CD4-positive, CD25-positive, alpha-beta regulatory T cell (primary cell): ENCODE results near the gene MED15. TPM values are rescaled to one million over a fixed set of nuclear protein-coding genes. Genes with fewer than 3 reads are reported as not detected.

Experiments used
- ATAC-seq, 2 donors: fragments of 150-1000 bp; cut with Tn5 transposase; one replicate each; pipeline ENCODE4 v1.10.0; 2021; ENCODE audit warnings: low read depth in 2 of 2, moderate number of reproducible peaks in 2 of 2, moderate library complexity in 1 of 2
- DNase-seq, 3 donors: peaks; one replicate each; pipeline versions ENCODE4 v3.0.0 to v3.0.0-alpha.2; 2012 to 2022; ENCODE audit warnings: mixed read lengths in 1 of 3
- H3K27ac ChIP-seq: one replicate; pipeline ENCODE4 v1.7.0; 2013; ENCODE audit warnings: mild to moderate bottlenecking, low read length; ENCODE audit not compliant: insufficient read depth, poor library complexity, severe bottlenecking
- H3K27me3 ChIP-seq: one replicate; pipeline ENCODE4 v1.7.0; 2013; ENCODE audit warnings: low read length; ENCODE audit not compliant: control insufficient read depth, insufficient read depth
- H3K36me3 ChIP-seq: one replicate; pipeline ENCODE4 v1.7.0; 2013; ENCODE audit warnings: mild to moderate bottlenecking, low read length, moderate library complexity; ENCODE audit not compliant: control insufficient read depth, insufficient read depth
- H3K4me1 ChIP-seq: 2 replicates; pipeline ENCODE4 v1.7.0; 2013; ENCODE audit warnings: mild to moderate bottlenecking, low read length; ENCODE audit not compliant: insufficient read depth, control insufficient read depth, poor library complexity, severe bottlenecking
- H3K4me3 ChIP-seq: one replicate; pipeline ENCODE4 v1.7.0; 2013; ENCODE audit warnings: low read depth, mild to moderate bottlenecking, low read length, moderate library complexity
- H3K9me3 ChIP-seq, 2 experiments: 1 replicate in 1 of 2; 2 replicates in 1 of 2; pipeline ENCODE4 v1.7.0; 2013; ENCODE audit warnings: low read length in 2 of 2, mild to moderate bottlenecking in 1 of 2, moderate library complexity in 1 of 2; ENCODE audit not compliant: control insufficient read depth in 2 of 2
- H3K27ac Mint-ChIP-seq, 3 donors: one replicate each; pipeline ENCODE4 v1.8.0; 2020 to 2022; ENCODE audit warnings: mild to moderate bottlenecking in 3 of 3, mixed read lengths in 3 of 3, moderate library complexity in 2 of 3
- H3K27me3 Mint-ChIP-seq: one replicate; pipeline ENCODE4 v1.8.0; 2022; ENCODE audit warnings: mild to moderate bottlenecking, mixed read lengths
- H3K36me3 Mint-ChIP-seq: one replicate; pipeline ENCODE4 v1.8.0; 2020; ENCODE audit warnings: mixed read lengths
- H3K4me1 Mint-ChIP-seq, 4 donors: one replicate each; pipeline ENCODE4 v1.8.0; 2020 to 2022; ENCODE audit warnings: mixed read lengths in 4 of 4, mild to moderate bottlenecking in 1 of 4
- H3K4me3 Mint-ChIP-seq, 4 donors: one replicate each; pipeline ENCODE4 v1.8.0; 2020 to 2022; ENCODE audit warnings: mild to moderate bottlenecking in 4 of 4, mixed read lengths in 4 of 4, moderate library complexity in 3 of 4
- H3K9me3 Mint-ChIP-seq, 7 donors: one replicate each; pipeline ENCODE4 v1.8.0; 2020 to 2022; ENCODE audit warnings: mixed read lengths in 7 of 7, mild to moderate bottlenecking in 3 of 7, moderate library complexity in 2 of 7
- polyA plus RNA-seq, 4 donors: library from polyadenylated mRNA; unstranded; fragments of 300-500 nt; fragmentation: Illumina TruSeq; gene quantifications; one replicate each; pipeline ENCODE4 v1.2.3, GENCODE V29; 2021
- total RNA-seq: library from RNA; stranded (reverse); gene quantifications from one replicate; pipeline ENCODE4 v1.2.3, GENCODE V29; 2022

The MED15 gene
- total and polyA plus RNA-seq, 5 donors from 2014 or later: 35.1 to 397 (median 41.6) TPM

GRCh38 chr22:20553947-20554741, 46.7 kb downstream of the MED15 start:
- Mint-ChIP-seq H3K4me3 (peak overlapping the region in 3 of 4 donors; percentile 20 to 79 (median 58)), H3K4me1 (peaks cover 13 to 100% (median 67%) of the 10 kb centered on the region in 4 donors), H3K27ac (peak overlapping the region; percentile 92 to 99 (median 98)), H3K36me3 (peaks cover 54% of the 10 kb centered on the region), H3K27me3 (no peaks in the 10 kb centered on the region), H3K9me3 (peaks cover 0 to 9% (median 2%) of the 10 kb centered on the region in 7 donors)
- Histone ChIP-seq H3K27me3 (no peaks in the 10 kb centered on the region), H3K36me3 (peaks cover 41% of the 10 kb centered on the region), H3K4me1 (peaks cover 96% of the 10 kb centered on the region), H3K4me3 (peak overlapping the region; percentile 23), H3K9me3 (peaks cover 0 to 10% of the 10 kb centered on the region in 2 experiments), H3K27ac (peak overlapping the region; percentile 95)
- DNase-seq: no peak
- ATAC-seq: no peak

- Mint-ChIP-seq H3K4me1 (peaks cover 13 to 99% (median 67%) of the 10 kb centered on the region in 4 donors), H3K27ac (peak overlapping the region; percentile 99), H3K9me3 (peaks cover 0 to 12% (median 4%) of the 10 kb centered on the region in 7 donors), H3K4me3 (peak overlapping the region in 3 of 4 donors; percentile 42 to 79 (median 61)), H3K27me3 (no peaks in the 10 kb centered on the region), H3K36me3 (peaks cover 61% of the 10 kb centered on the region)
- Histone ChIP-seq H3K4me1 (peaks cover 89% of the 10 kb centered on the region), H3K36me3 (peaks cover 48% of the 10 kb centered on the region), H3K27me3 (no peaks in the 10 kb centered on the region), H3K27ac (no peak overlapping the region), H3K9me3 (peaks cover 0 to 13% of the 10 kb centered on the region in 2 experiments), H3K4me3 (peak overlapping the region; percentile 16)
- no peak for ATAC-seq
- DNase-seq: no peak
Measured at GRCh38 chr22:20554824-20555223, 47.4 kb downstream of the MED15 start.

GRCh38 chr22:20558534-20558933, 51.1 kb downstream of the MED15 start:
- no peaks in the 10 kb centered on the region for H3K27me3 ChIP-seq
- no peaks in the 10 kb centered on the region for H3K27me3 Mint-ChIP-seq
- H3K9me3 ChIP-seq: peaks cover 0 to 13% of the 10 kb centered on the region in 2 experiments
- H3K36me3 Mint-ChIP-seq: peaks cover 62% of the 10 kb centered on the region
- peak overlapping the region; percentile 79 for H3K27ac ChIP-seq
- ATAC-seq (no peak), DNase-seq (no peak)
- H3K4me1 Mint-ChIP-seq: peaks cover 8 to 95% (median 49%) of the 10 kb centered on the region in 4 donors
- peak overlapping the region; percentile 99 for H3K27ac Mint-ChIP-seq
- peaks cover 66% of the 10 kb centered on the region for H3K4me1 ChIP-seq
- no peak overlapping the region for H3K4me3 ChIP-seq
- H3K4me3 Mint-ChIP-seq: peak overlapping the region; percentile 22 to 82 (median 80)
- peaks cover 53% of the 10 kb centered on the region for H3K36me3 ChIP-seq
- peaks cover 0 to 12% (median 4%) of the 10 kb centered on the region in 7 donors for H3K9me3 Mint-ChIP-seq

- H3K9me3 Mint-ChIP-seq: peaks cover 0 to 12% (median 4%) of the 10 kb centered on the region in 7 donors
- DNase-seq: no peak
- no peak overlapping the region for H3K4me3 ChIP-seq
- H3K9me3 ChIP-seq: peaks cover 0 to 13% of the 10 kb centered on the region in 2 experiments
- H3K27ac Mint-ChIP-seq: peak overlapping the region; percentile 99
- H3K36me3 Mint-ChIP-seq: peaks cover 68% of the 10 kb centered on the region
- H3K4me1 ChIP-seq: peaks cover 66% of the 10 kb centered on the region
- H3K27me3 ChIP-seq: no peaks in the 10 kb centered on the region
- H3K27me3 Mint-ChIP-seq: no peaks in the 10 kb centered on the region
- peaks cover 46% of the 10 kb centered on the region for H3K36me3 ChIP-seq
- peak overlapping the region; percentile 79 for H3K27ac ChIP-seq
- ATAC-seq: no peak
- peak overlapping the region in 2 of 4 donors; percentile 22 to 81 for H3K4me3 Mint-ChIP-seq
- H3K4me1 Mint-ChIP-seq: peaks cover 16 to 95% (median 54%) of the 10 kb centered on the region in 4 donors
Measured at GRCh38 chr22:20559174-20559760, 51.9 kb downstream of the MED15 start.

GRCh38 chr22:20560716-20561115, 53.3 kb downstream of the MED15 start:
- Histone ChIP-seq H3K4me1 (peaks cover 66% of the 10 kb centered on the region), H3K27me3 (no peaks in the 10 kb centered on the region), H3K27ac (no peak overlapping the region), H3K4me3 (no peak overlapping the region), H3K9me3 (peaks cover 0 to 13% of the 10 kb centered on the region in 2 experiments), H3K36me3 (peaks cover 41% of the 10 kb centered on the region)
- peak overlapping the region; percentile 28 to 87 (median 47) for H3K27ac Mint-ChIP-seq
- DNase-seq (no peak), ATAC-seq (no peak)
- peaks cover 0 to 12% (median 4%) of the 10 kb centered on the region in 7 donors for H3K9me3 Mint-ChIP-seq
- H3K4me1 Mint-ChIP-seq: peaks cover 17 to 95% (median 50%) of the 10 kb centered on the region in 4 donors
- peak overlapping the region in 2 of 4 donors; percentile 34 to 92 for H3K4me3 Mint-ChIP-seq
- no peaks in the 10 kb centered on the region for H3K27me3 Mint-ChIP-seq
- H3K36me3 Mint-ChIP-seq: peaks cover 66% of the 10 kb centered on the region

GRCh38 chr22:20561882-20562281, 54.5 kb downstream of the MED15 start:
- H3K4me1 Mint-ChIP-seq: peaks cover 18 to 95% (median 49%) of the 10 kb centered on the region in 4 donors
- Histone ChIP-seq H3K27me3 (no peaks in the 10 kb centered on the region), H3K4me1 (peaks cover 66% of the 10 kb centered on the region), H3K4me3 (no peak overlapping the region), H3K36me3 (peaks cover 39% of the 10 kb centered on the region), H3K27ac (no peak overlapping the region), H3K9me3 (peaks cover 0 to 13% of the 10 kb centered on the region in 2 experiments)
- H3K36me3 Mint-ChIP-seq: peaks cover 67% of the 10 kb centered on the region
- peaks cover 0 to 12% (median 4%) of the 10 kb centered on the region in 7 donors for H3K9me3 Mint-ChIP-seq
- H3K4me3 Mint-ChIP-seq: peak overlapping the region in 2 of 4 donors; percentile 18 to 57
- H3K27ac Mint-ChIP-seq: peak overlapping the region in 2 of 3 donors; percentile 47 to 80
- H3K27me3 Mint-ChIP-seq: no peaks in the 10 kb centered on the region
- ATAC-seq (no peak), DNase-seq (no peak)

GRCh38 chr22:20562607-20563465, 55.4 kb downstream of the MED15 start:
- H3K4me1 ChIP-seq: peaks cover 66% of the 10 kb centered on the region
- H3K9me3 Mint-ChIP-seq: peaks cover 0 to 12% (median 4%) of the 10 kb centered on the region in 7 donors
- H3K36me3 Mint-ChIP-seq: peaks cover 70% of the 10 kb centered on the region
- peak overlapping the region; percentile 57 for H3K27ac ChIP-seq
- ATAC-seq (no peak), DNase-seq (no peak)
- H3K4me3 Mint-ChIP-seq: peak overlapping the region; percentile 34 to 62 (median 56)
- H3K4me1 Mint-ChIP-seq: peaks cover 20 to 95% (median 49%) of the 10 kb centered on the region in 4 donors
- H3K36me3 ChIP-seq: peaks cover 47% of the 10 kb centered on the region
- H3K4me3 ChIP-seq: peak overlapping the region; percentile 54
- H3K9me3 ChIP-seq: peaks cover 0 to 13% of the 10 kb centered on the region in 2 experiments
- peak overlapping the region; percentile 83 to 95 (median 92) for H3K27ac Mint-ChIP-seq
- no peaks in the 10 kb centered on the region for H3K27me3 ChIP-seq
- H3K27me3 Mint-ChIP-seq: no peaks in the 10 kb centered on the region
